ENCODE results near the gene FUT6. TPM values are rescaled to one million over a fixed set of nuclear protein-coding genes. Genes with fewer than 3 reads are reported as not detected.
"Not testable (repeated sequence)": the region's sequence is repeated elsewhere in the genome, so short reads cannot be mapped to it uniquely, and the experiment has no call there.

Gene FUT6
- total RNA-seq, 1 donor from 2014 or later = not detected

- Mint-ChIP-seq H3K27me3 (no peaks in the 10 kb centered on the region), H3K9me3 (peaks cover 3% of the 10 kb centered on the region), H3K4me3 (no peak overlapping the region), H3K27ac (no peak overlapping the region), H3K36me3 (ENCODE audit: low read depth) (peaks cover 46% of the 10 kb centered on the region), H3K4me1 (peaks cover 12% of the 10 kb centered on the region)
- no peak for DNase-seq
- intact Hi-C loops (cut with micrococcal nuclease) = no loop called here
Observed at GRCh38 chr19:5786593-5787408, 52.7 kb downstream of the FUT6 start.

DNA sequence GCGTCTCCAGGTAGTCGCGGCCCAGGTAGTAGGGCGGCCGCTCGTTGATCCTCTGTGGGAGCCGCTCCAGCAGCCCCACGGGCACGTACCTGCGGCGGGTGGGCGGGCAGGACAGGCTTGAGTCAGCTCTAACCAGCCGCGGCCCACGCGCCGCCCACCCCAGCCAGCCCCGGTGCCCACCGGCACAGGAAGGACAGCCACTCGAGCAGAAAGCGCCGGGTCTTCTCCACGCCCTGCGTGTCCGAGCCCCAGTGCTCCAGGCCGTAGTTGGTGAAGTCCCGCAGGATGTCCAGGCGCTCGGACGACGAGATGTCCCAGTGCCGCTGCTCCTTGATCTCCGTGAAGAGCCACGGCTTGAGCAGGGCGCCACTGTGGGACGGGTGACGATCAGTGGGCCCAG lies 54.1 kb downstream of the FUT6 start:
- H3K4me1 Mint-ChIP-seq = peaks cover 6% of the 10 kb centered on the region
- no peaks in the 10 kb centered on the region for H3K27me3 Mint-ChIP-seq
- H3K9me3 Mint-ChIP-seq = no peaks in the 10 kb centered on the region
- no peak overlapping the region for H3K27ac Mint-ChIP-seq
- peaks cover 41% of the 10 kb centered on the region for H3K36me3 Mint-ChIP-seq (ENCODE audit: low read depth)
- intact Hi-C loops (cut with micrococcal nuclease) = no loop called here
- H3K4me3 Mint-ChIP-seq = no peak overlapping the region
- DNase-seq = no peak

GRCh38 chr19:5784581-5785147 lies 54.8 kb downstream of the FUT6 start, which contains the start of gene PRR22:
TSS of gene PRR22 (minus strand) at chr19:5784746. CDS start at chr19:5784660, 86 bp downstream.
- H3K27me3 Mint-ChIP-seq = no peaks in the 10 kb centered on the region
- intact Hi-C loops (cut with micrococcal nuclease) = no loop called here
- no peaks in the 10 kb centered on the region for H3K9me3 Mint-ChIP-seq
- no peak within 1 kb of the TSS for H3K27ac Mint-ChIP-seq
- no peak within 1 kb of the TSS for H3K4me3 Mint-ChIP-seq
- DNase-seq = no peak
- H3K4me1 Mint-ChIP-seq = peaks cover 2% of the 10 kb centered on the region
- peaks cover 34% of the 10 kb centered on the region for H3K36me3 Mint-ChIP-seq (ENCODE audit: low read depth)

- Mint-ChIP-seq H3K27me3 (no peaks in the 10 kb centered on the region), H3K27ac (no peak overlapping the region), H3K36me3 (ENCODE audit: low read depth) (peaks cover 25% of the 10 kb centered on the region), H3K9me3 (no peaks in the 10 kb centered on the region), H3K4me3 (no peak overlapping the region), H3K4me1 (no peaks in the 10 kb centered on the region)
- DNase-seq = no peak
- intact Hi-C loops (cut with micrococcal nuclease) = no loop called here
Observed at GRCh38 chr19:5782945-5783919, 56.3 kb downstream of the FUT6 start.

DNA sequence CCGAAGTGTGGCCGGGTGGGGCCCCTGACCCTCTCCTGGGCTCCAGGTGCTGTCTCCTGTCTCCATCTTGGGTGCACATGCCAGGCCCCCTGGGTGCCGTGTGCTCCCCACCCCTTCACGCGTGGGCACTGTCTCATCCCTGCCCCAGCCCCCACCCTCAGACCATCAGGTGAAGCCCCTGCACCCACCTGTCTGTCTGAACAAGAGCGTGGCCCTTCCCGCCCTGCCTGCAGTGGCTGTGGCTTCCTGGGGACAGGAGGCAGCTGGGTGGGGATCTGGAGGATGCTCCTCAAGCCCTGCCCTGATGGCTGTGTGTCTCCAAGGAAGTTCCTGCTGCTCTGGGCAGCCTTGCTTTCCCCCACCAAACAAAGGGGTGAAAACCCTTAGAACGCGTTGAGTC lies 57.2 kb downstream of the FUT6 start:
- peaks cover 21% of the 10 kb centered on the region for H3K36me3 Mint-ChIP-seq (ENCODE audit: low read depth)
- DNase-seq = no peak
- H3K27me3 Mint-ChIP-seq = no peaks in the 10 kb centered on the region
- H3K27ac Mint-ChIP-seq = no peak overlapping the region
- H3K4me1 Mint-ChIP-seq = no peaks in the 10 kb centered on the region
- no peak overlapping the region for H3K4me3 Mint-ChIP-seq
- no peaks in the 10 kb centered on the region for H3K9me3 Mint-ChIP-seq
- intact Hi-C loops (cut with micrococcal nuclease) = no loop called here

DNA sequence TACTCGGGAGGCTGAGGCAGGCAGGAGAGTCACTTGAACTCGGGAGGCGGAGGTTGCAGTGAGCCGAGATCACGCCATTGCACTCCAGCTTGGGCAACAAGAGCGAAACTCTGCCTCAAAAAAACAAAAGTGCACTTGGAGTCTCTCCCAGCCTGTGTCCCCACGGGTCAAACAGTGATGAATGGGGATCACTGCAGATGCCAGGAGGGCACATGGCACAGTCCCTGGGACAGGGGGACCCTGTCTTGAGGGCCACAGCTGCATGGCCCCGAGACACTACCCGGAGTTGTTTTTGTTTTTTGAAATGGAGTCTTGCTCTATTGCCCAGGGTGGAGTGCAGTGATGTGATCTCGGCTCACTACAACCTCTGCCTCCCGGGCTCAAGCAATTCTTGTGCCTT lies 58.6 kb downstream of the FUT6 start:
- H3K27me3 Mint-ChIP-seq; H3K27ac Mint-ChIP-seq; H3K4me3 Mint-ChIP-seq; intact Hi-C loops (cut with micrococcal nuclease); H3K36me3 Mint-ChIP-seq (ENCODE audit: low read depth); H3K4me1 Mint-ChIP-seq; DNase-seq; H3K9me3 Mint-ChIP-seq: not testable (repeated sequence)

Other genes with a start within 250 kb of the FUT6 start
- gene SAFB2, start 216.9 kb downstream of the FUT6 start, total RNA-seq = 97.6 and 101 TPM in 2 replicates
- 142 and 143 TPM in 2 replicates for gene SAFB, start 216.6 kb downstream of the FUT6 start, total RNA-seq
- 56.2 and 63.4 TPM in 2 replicates for gene MICOS13, start 159.2 kb downstream of the FUT6 start, total RNA-seq
- 2.2 and 2.6 TPM in 2 replicates for gene HSD11B1L, start 158.7 kb downstream of the FUT6 start, total RNA-seq
- 1,117 and 1,132 TPM in 2 replicates for gene RPL36, start 149.4 kb downstream of the FUT6 start, total RNA-seq
- 220 and 240 TPM in 2 replicates for gene LONP1, start 119.6 kb downstream of the FUT6 start, total RNA-seq
- gene CATSPERD, start 119.1 kb downstream of the FUT6 start, total RNA-seq = not detected in 2 replicates
- 6.7 and 7.5 TPM in 2 replicates for gene PRR22, start 55.0 kb downstream of the FUT6 start, total RNA-seq
- gene DUS3L, start 48.5 kb downstream of the FUT6 start, total RNA-seq = 85.8 and 89.8 TPM in 2 replicates
- 0.47 and 0.61 TPM in 2 replicates for gene NRTN, start 34.6 kb downstream of the FUT6 start, total RNA-seq
- gene FUT3, start 11.7 kb upstream of the FUT6 start, total RNA-seq = not detected in 2 replicates
- gene FUT5, start 30.8 kb upstream of the FUT6 start, total RNA-seq = not detected in 2 replicates
- 237 and 251 TPM in 2 replicates for gene NDUFA11, start 64.1 kb upstream of the FUT6 start, total RNA-seq
- 2.7 and 3.2 TPM in 2 replicates for gene VMAC, start 65.2 kb upstream of the FUT6 start, total RNA-seq
- gene CAPS, start 74.6 kb upstream of the FUT6 start, total RNA-seq = 4.0 and 4.1 TPM in 2 replicates
- 105 and 114 TPM in 2 replicates for gene RANBP3, start 138.4 kb upstream of the FUT6 start, total RNA-seq